CD4-positive, alpha-beta memory T cell (primary cell): Measurements from ENCODE around the gene HS2ST1. TPM values are rescaled to one million over a fixed set of nuclear protein-coding genes. Genes with fewer than 3 reads are reported as not detected.

ENCODE experiments used
- CTCF ChIA-PET: fragments of 350-600 bp; sonication (Branson Sonifier 250); formaldehyde crosslinking; loops from one replicate; lab custom pipeline; 2021; ENCODE audit warnings: inconsistent platforms; ENCODE audit not compliant: partially characterized antibody; lab: Charles Lee
- POLR2A ChIA-PET: fragments of 350-600 bp; sonication (Branson Sonifier 250); formaldehyde crosslinking; loops from one replicate; lab custom pipeline; 2021; ENCODE audit not compliant: partially characterized antibody; lab: Charles Lee
- DNase-seq, 5 donors: peaks; one replicate each; pipeline versions ENCODE4 v3.0.0 to v3.0.0-alpha.2; 2020 to 2022; ENCODE audit warnings: mixed read lengths in 1 of 5
- H3K27ac ChIP-seq: one replicate; pipeline ENCODE4 v1.7.0; 2013; ENCODE audit warnings: low read depth, low read length
- H3K27me3 ChIP-seq: 2 replicates; pipeline ENCODE4 v1.7.0; 2013; ENCODE audit warnings: mild to moderate bottlenecking, low read length, moderate library complexity; ENCODE audit not compliant: insufficient read depth
- H3K36me3 ChIP-seq: 2 replicates; pipeline ENCODE4 v1.7.0; 2013; ENCODE audit warnings: mild to moderate bottlenecking, low read length, moderate library complexity; ENCODE audit not compliant: insufficient read depth
- H3K4me1 ChIP-seq: 2 replicates; pipeline ENCODE4 v1.7.0; 2013; ENCODE audit warnings: mild to moderate bottlenecking, low read length, moderate library complexity; ENCODE audit not compliant: insufficient read depth
- H3K4me3 ChIP-seq, 2 donors: one replicate each; pipeline ENCODE4 v1.7.0; 2013; ENCODE audit warnings: low read length in 2 of 2, mild to moderate bottlenecking in 1 of 2
- H3K9me3 ChIP-seq, 2 donors: one replicate each; pipeline ENCODE4 v1.7.0; 2013; ENCODE audit warnings: low read length in 2 of 2, control low read depth in 1 of 2; ENCODE audit not compliant: control insufficient read depth in 1 of 2
- H3K27ac Mint-ChIP-seq, 7 donors: one replicate each; pipeline ENCODE4 v1.8.0; 2020 to 2021; ENCODE audit warnings: mixed read lengths in 7 of 7, mild to moderate bottlenecking in 6 of 7, inconsistent platforms in 3 of 7, moderate library complexity in 3 of 7
- H3K27me3 Mint-ChIP-seq, 2 donors: one replicate each; pipeline ENCODE4 v1.8.0; 2020 to 2021; ENCODE audit warnings: mixed read lengths in 2 of 2
- H3K36me3 Mint-ChIP-seq, 2 donors: one replicate each; pipeline ENCODE4 v1.8.0; 2020 to 2021; ENCODE audit warnings: mixed read lengths in 2 of 2, inconsistent platforms in 1 of 2, mild to moderate bottlenecking in 1 of 2
- H3K4me1 Mint-ChIP-seq, 4 donors: one replicate each; pipeline ENCODE4 v1.8.0; 2020 to 2021; ENCODE audit warnings: mixed read lengths in 4 of 4, mild to moderate bottlenecking in 1 of 4
- H3K4me3 Mint-ChIP-seq, 8 donors: one replicate each; pipeline ENCODE4 v1.8.0; 2020 to 2021; ENCODE audit warnings: mixed read lengths in 8 of 8, mild to moderate bottlenecking in 7 of 8, moderate library complexity in 6 of 8, inconsistent platforms in 3 of 8
- H3K9me3 Mint-ChIP-seq, 8 donors: one replicate each; pipeline ENCODE4 v1.8.0; 2020 to 2021; ENCODE audit warnings: mixed read lengths in 8 of 8, mild to moderate bottlenecking in 5 of 8, inconsistent platforms in 3 of 8, moderate library complexity in 1 of 8
- intact Hi-C: fragments of 100-400 bp; cut with micrococcal nuclease; formaldehyde crosslinking; loops from one replicate; pipeline ENCODE4 v1.15.1; 2023
- polyA plus RNA-seq, 2 donors: library from polyadenylated mRNA; unstranded; fragments of 300-500 nt; fragmentation: Illumina TruSeq; gene quantifications; one replicate each; pipeline ENCODE4 v1.2.3, GENCODE V29; 2021
- total RNA-seq, 2 experiments: library from RNA; stranded (reverse); gene quantifications; one replicate each; pipeline ENCODE4 v1.2.3, GENCODE V29; 2021

HS2ST1 gene
- total and polyA plus RNA-seq, 4 experiments from 2014 or later = 5.4 to 15.8 (median 11.2) TPM

- peaks cover 11% of the 10 kb centered on the region for H3K4me1 ChIP-seq
- peaks cover 30% of the 10 kb centered on the region in 2 donors for H3K27me3 Mint-ChIP-seq
- intact Hi-C loops = no loop called here
- no peak for DNase-seq
- ChIA-PET CTCF (interaction anchor here (1.3 kb wide), 1 partner anchor 11 kb away, joined by 4 read pairs; no protein-coding TSS in a partner anchor), POLR2A (no interaction called here)
- H3K36me3 ChIP-seq = no peaks in the 10 kb centered on the region
- H3K27me3 ChIP-seq = peaks cover 9% of the 10 kb centered on the region
- H3K27ac ChIP-seq = no peak overlapping the region
- H3K9me3 ChIP-seq = no peaks in the 10 kb centered on the region
- H3K4me3 Mint-ChIP-seq = peak overlapping the region; percentile 66 to 94 (median 85)
- peak overlapping the region in 1 of 2 donors; percentile 17 for H3K4me3 ChIP-seq
- H3K36me3 Mint-ChIP-seq = no peaks in the 10 kb centered on the region
- peaks cover 0 to under 1% (median 0%) of the 10 kb centered on the region in 8 donors for H3K9me3 Mint-ChIP-seq
- H3K4me1 Mint-ChIP-seq = peaks cover 6 to 15% (median 11%) of the 10 kb centered on the region in 4 donors
- H3K27ac Mint-ChIP-seq = peak overlapping the region in 2 of 7 donors; percentile 31 to 33
These were observed 237.3 kb downstream of the HS2ST1 start for GRCh38 chr1:87151500-87152421.

GRCh38 chr1:87154384-87154783 is 239.9 kb downstream of the HS2ST1 start:
- no peak overlapping the region for H3K27ac ChIP-seq
- Mint-ChIP-seq H3K4me1 (peaks cover 6 to 15% (median 11%) of the 10 kb centered on the region in 4 donors), H3K9me3 (no peaks in the 10 kb centered on the region), H3K27ac (no peak overlapping the region), H3K27me3 (peaks cover 15 to 21% of the 10 kb centered on the region in 2 donors), H3K36me3 (no peaks in the 10 kb centered on the region), H3K4me3 (no peak overlapping the region)
- peaks cover 9% of the 10 kb centered on the region for H3K27me3 ChIP-seq
- intact Hi-C loops = no loop called here
- ChIA-PET POLR2A (no interaction called here), CTCF (interaction anchor here (0.7 to 2.0 kb wide), 2 partner anchors 9 to 20 kb away, joined by 3 to 5 read pairs; no protein-coding TSS in a partner anchor)
- DNase-seq = no peak
- H3K4me1 ChIP-seq = peaks cover 11% of the 10 kb centered on the region
- no peaks in the 10 kb centered on the region for H3K9me3 ChIP-seq
- H3K4me3 ChIP-seq = no peak overlapping the region
- H3K36me3 ChIP-seq = no peaks in the 10 kb centered on the region

GRCh38 chr1:87155170-87155569 is 240.7 kb downstream of the HS2ST1 start:
- Histone ChIP-seq H3K4me1 (peaks cover 11% of the 10 kb centered on the region), H3K27ac (no peak overlapping the region), H3K9me3 (no peaks in the 10 kb centered on the region), H3K27me3 (peaks cover 9% of the 10 kb centered on the region), H3K4me3 (no peak overlapping the region), H3K36me3 (no peaks in the 10 kb centered on the region)
- Mint-ChIP-seq H3K4me1 (peaks cover 6 to 15% (median 11%) of the 10 kb centered on the region in 4 donors), H3K4me3 (no peak overlapping the region), H3K36me3 (no peaks in the 10 kb centered on the region), H3K9me3 (no peaks in the 10 kb centered on the region), H3K27ac (no peak overlapping the region), H3K27me3 (peaks cover 15 to 18% of the 10 kb centered on the region in 2 donors)
- no peak for DNase-seq
- POLR2A ChIA-PET = no interaction called here
- intact Hi-C loops = no loop called here
- CTCF ChIA-PET = interaction anchor here (2.0 kb wide), 1 partner anchor 8 kb away, joined by 5 read pairs; no protein-coding TSS in a partner anchor

GRCh38 chr1:87155648-87156047 is 241.2 kb downstream of the HS2ST1 start:
- Histone ChIP-seq H3K9me3 (no peaks in the 10 kb centered on the region), H3K27ac (no peak overlapping the region), H3K36me3 (no peaks in the 10 kb centered on the region), H3K27me3 (peaks cover 5% of the 10 kb centered on the region), H3K4me1 (peaks cover 11% of the 10 kb centered on the region), H3K4me3 (no peak overlapping the region)
- ChIA-PET POLR2A (no interaction called here), CTCF (interaction anchor here (2.0 kb wide), 1 partner anchor 8 kb away, joined by 5 read pairs; no protein-coding TSS in a partner anchor)
- Mint-ChIP-seq H3K4me1 (peaks cover 6 to 15% (median 11%) of the 10 kb centered on the region in 4 donors), H3K4me3 (no peak overlapping the region), H3K9me3 (no peaks in the 10 kb centered on the region), H3K27me3 (peaks cover 15 to 18% of the 10 kb centered on the region in 2 donors), H3K27ac (no peak overlapping the region), H3K36me3 (no peaks in the 10 kb centered on the region)
- no peak for DNase-seq
- intact Hi-C loops = no loop called here

GRCh38 chr1:87156124-87156523 is 241.7 kb downstream of the HS2ST1 start:
- Mint-ChIP-seq H3K36me3 (no peaks in the 10 kb centered on the region), H3K4me3 (no peak overlapping the region), H3K27me3 (peaks cover 14 to 17% of the 10 kb centered on the region in 2 donors), H3K9me3 (no peaks in the 10 kb centered on the region), H3K4me1 (peaks cover 6 to 13% (median 8%) of the 10 kb centered on the region in 4 donors), H3K27ac (no peak overlapping the region)
- ChIA-PET CTCF (no interaction called here), POLR2A (no interaction called here)
- intact Hi-C loops = no loop called here
- H3K9me3 ChIP-seq = no peaks in the 10 kb centered on the region
- H3K27me3 ChIP-seq = peaks cover 4% of the 10 kb centered on the region
- H3K4me1 ChIP-seq = peaks cover 10% of the 10 kb centered on the region
- DNase-seq = no peak
- no peak overlapping the region for H3K27ac ChIP-seq
- H3K36me3 ChIP-seq = no peaks in the 10 kb centered on the region
- H3K4me3 ChIP-seq = no peak overlapping the region

GRCh38 chr1:87159378-87159915 is 245.0 kb downstream of the HS2ST1 start:
- H3K4me3 ChIP-seq = no peak overlapping the region
- H3K36me3 ChIP-seq = no peaks in the 10 kb centered on the region
- Mint-ChIP-seq H3K36me3 (no peaks in the 10 kb centered on the region), H3K9me3 (no peaks in the 10 kb centered on the region), H3K27ac (no peak overlapping the region), H3K27me3 (peaks cover 0 to 4% of the 10 kb centered on the region in 2 donors), H3K4me3 (no peak overlapping the region), H3K4me1 (no peaks in the 10 kb centered on the region)
- CTCF ChIA-PET = no interaction called here
- DNase-seq = no peak
- H3K4me1 ChIP-seq = no peaks in the 10 kb centered on the region
- no peaks in the 10 kb centered on the region for H3K27me3 ChIP-seq
- no peak overlapping the region for H3K27ac ChIP-seq
- no peaks in the 10 kb centered on the region for H3K9me3 ChIP-seq
- intact Hi-C loops = no loop called here
- POLR2A ChIA-PET = no interaction called here
